GM21723 (cell line): Measurements from ENCODE around the gene PPP1R14C.
"Not testable (repeated sequence)": the region's sequence is repeated elsewhere in the genome, so short reads cannot be mapped to it uniquely, and the experiment has no call there.

Experiments
- ATAC-seq: cut with Tn5 transposase; IDR thresholded peaks from one replicate; pipeline ENCODE4 v1.9.1; 2021; ENCODE audit warnings: mild to moderate bottlenecking, moderate library complexity; ENCODE audit not compliant: unreplicated experiment

PPP1R14C gene

GRCh38 chr6:150137711-150138110, 5.1 kb upstream of the PPP1R14C start:
- not testable (repeated sequence) for ATAC-seq

GRCh38 chr6:150138638-150139037, 4.2 kb upstream of the PPP1R14C start:
- no peak for ATAC-seq

GRCh38 chr6:150139533-150139932, 3.3 kb upstream of the PPP1R14C start:
- no peak for ATAC-seq

GRCh38 chr6:150140236-150140969, 2.4 kb upstream of the PPP1R14C start:
- no peak for ATAC-seq

GRCh38 chr6:150142097-150142669, 661 bp upstream of the PPP1R14C start:
- no peak for ATAC-seq

GRCh38 chr6:150143516-150144293, 861 bp downstream of the PPP1R14C start:
- ATAC-seq, result no peak

- no peak for ATAC-seq
Observed at GRCh38 chr6:150144294-150144868, 1.5 kb downstream of the PPP1R14C start.

- ATAC-seq, result no peak
Observed at GRCh38 chr6:150145427-150145826, 2.6 kb downstream of the PPP1R14C start.

- no peak for ATAC-seq
Observed at GRCh38 chr6:150145830-150146229, 3.0 kb downstream of the PPP1R14C start.

- no peak for ATAC-seq
Observed at GRCh38 chr6:150146436-150146835, 3.6 kb downstream of the PPP1R14C start.

GRCh38 chr6:150149146-150149545, 6.3 kb downstream of the PPP1R14C start:
- ATAC-seq, result no peak

GRCh38 chr6:150150458-150150820, 7.6 kb downstream of the PPP1R14C start:
- ATAC-seq, result no peak

- no peak for ATAC-seq
Observed at GRCh38 chr6:150150821-150151646, 8.2 kb downstream of the PPP1R14C start.

GRCh38 chr6:150152891-150153876, 10.3 kb downstream of the PPP1R14C start:
- ATAC-seq, result no peak

- ATAC-seq, result no peak
Observed at GRCh38 chr6:150153905-150154492, 11.2 kb downstream of the PPP1R14C start.

- ATAC-seq, result no peak
Observed at GRCh38 chr6:150156460-150156859, 13.6 kb downstream of the PPP1R14C start.

GRCh38 chr6:150157081-150157480, 14.2 kb downstream of the PPP1R14C start:
- no peak for ATAC-seq

GRCh38 chr6:150159757-150160156, 16.9 kb downstream of the PPP1R14C start:
- no peak for ATAC-seq

GRCh38 chr6:150163970-150164369, 21.1 kb downstream of the PPP1R14C start:
- no peak for ATAC-seq
